ENCODE data around the gene MTREX.

Gene MTREX

DNA sequence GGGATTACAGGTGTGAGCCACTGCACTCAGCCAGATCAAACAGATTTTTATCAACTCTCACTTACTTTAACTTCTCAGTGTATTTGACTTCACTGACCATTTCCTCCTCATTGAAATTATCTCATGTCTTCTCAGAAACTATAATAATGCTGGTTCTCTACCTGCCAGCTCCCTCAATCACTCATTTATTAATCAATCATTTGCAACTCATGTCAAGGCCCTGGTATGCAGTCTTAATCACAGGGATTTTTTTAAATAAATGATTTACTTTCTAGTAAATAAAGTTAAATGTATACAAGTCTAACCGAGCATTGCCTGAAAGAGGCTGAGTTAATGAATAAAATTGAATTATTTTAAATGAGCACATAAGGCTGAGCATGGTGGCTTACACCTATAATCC lies 163.7 kb downstream of the MTREX start:
- no peak for DNase-seq (ENCODE audit: low read depth in 2 of 2)

DNA sequence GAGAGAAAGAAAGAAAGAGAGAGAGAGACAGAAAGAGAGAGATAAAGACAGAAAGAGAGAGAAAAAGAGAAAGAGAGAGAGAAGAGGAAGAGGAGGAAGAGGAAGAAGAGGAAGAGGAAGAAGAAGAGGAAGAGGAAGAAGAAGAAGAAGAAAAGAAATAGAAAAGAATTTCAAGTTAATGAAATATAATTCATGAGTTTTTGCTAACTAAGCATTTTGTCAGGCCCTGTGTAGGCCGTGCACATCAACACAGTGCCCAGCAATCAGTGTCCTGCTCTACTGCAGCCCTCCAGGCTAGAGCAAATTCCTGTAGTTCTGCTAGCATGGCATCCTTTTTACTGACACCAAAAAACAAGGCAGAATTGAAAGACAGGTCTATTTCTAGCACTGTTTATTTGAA lies 164.9 kb downstream of the MTREX start:
- no peak for DNase-seq (ENCODE audit: low read depth in 2 of 2)

Data from stimulated activated CD4-positive, alpha-beta T cell treated with anti-CD3 and anti-CD28 coated beads, Interleukin-4, amount 100 ng/mL, for 48 hours (primary cell).